Smooth muscle cell (in vitro differentiated cells): ENCODE measurements around the gene RSKR. TPM values are rescaled to one million over a fixed set of nuclear protein-coding genes. Genes with fewer than 3 reads are reported as not detected.

Experiments
- DNase-seq: peaks from one replicate; lab custom pipeline; 2025; ENCODE audit not compliant: unreplicated experiment; lab: John Stamatoyannopoulos, UW
- H2AFZ ChIP-seq: fragments of 200-600 bp; sonication (generic); 2 replicates; pipeline ENCODE4 v1.6.0; 2016; ENCODE audit warnings: antibody characterized with exemption, low read depth, mild to moderate bottlenecking
- H3F3A ChIP-seq: fragments of 200-600 bp; sonication (generic); 2 replicates; pipeline ENCODE4 v1.6.0; 2017; ENCODE audit warnings: antibody characterized with exemption, low read depth
- H3K27ac ChIP-seq: fragments of 200-600 bp; sonication (generic); 2 replicates; pipeline ENCODE4 v1.5.1; 2016; ENCODE audit warnings: low read depth, mild to moderate bottlenecking
- H3K27me3 ChIP-seq: fragments of 200-600 bp; sonication (generic); 2 replicates; pipeline ENCODE4 v1.6.1; 2016; ENCODE audit warnings: low read depth, mild to moderate bottlenecking
- H3K36me3 ChIP-seq: fragments of 200-600 bp; sonication (generic); 2 replicates; pipeline ENCODE4 v1.5.1; 2016; ENCODE audit warnings: low read depth
- H3K4me1 ChIP-seq: fragments of 200-600 bp; sonication (generic); 2 replicates; pipeline ENCODE4 v1.5.1; 2016; ENCODE audit warnings: low read depth
- H3K4me2 ChIP-seq: fragments of 200-600 bp; sonication (generic); 2 replicates; pipeline ENCODE4 v1.6.0; 2016; ENCODE audit warnings: mild to moderate bottlenecking
- H3K4me3 ChIP-seq: fragments of 200-600 bp; sonication (generic); 2 replicates; pipeline ENCODE4 v1.5.1; 2016; ENCODE audit warnings: mild to moderate bottlenecking
- H3K79me2 ChIP-seq: fragments of 200-600 bp; sonication (generic); 2 replicates; pipeline ENCODE4 v1.6.0; 2016; ENCODE audit warnings: low read depth, mild to moderate bottlenecking
- H3K9ac ChIP-seq: fragments of 200-600 bp; sonication (generic); 2 replicates; pipeline ENCODE4 v1.6.0; 2016; ENCODE audit warnings: low read depth
- H3K9me3 ChIP-seq: fragments of 200-600 bp; sonication (generic); replicated peaks from 2 replicates; pipeline ENCODE4 v1.5.1; 2016; ENCODE audit warnings: low read depth
- H4K20me1 ChIP-seq: fragments of 200-600 bp; sonication (generic); 2 replicates; pipeline ENCODE4 v1.6.0; 2016; ENCODE audit warnings: low read depth
- WGBS: methylation state at CpG from one replicate; pipeline ENCODE4 v1.1.7; 2016; ENCODE audit warnings: low lambda C conversion rate; 5-methylcytosine and 5-hydroxymethylcytosine counted together
- polyA plus RNA-seq: library from polyadenylated mRNA; unstranded; fragments of >200 nt; fragmentation: Nextera tagmentation; extraction: Ambion mirVana; gene quantifications from 2 replicates; pipeline ENCODE4 v1.2.1, GENCODE V29; 2016
- total RNA-seq: library from RNA; depleted of rRNA; stranded (reverse); fragments of >200 nt; gene quantifications from 2 replicates; pipeline ENCODE4 v1.2.3, GENCODE V29; 2014
- TF ChIP-seq, protein P1 (sequence below): fragments of 200-600 bp; sonication (generic); IDR thresholded peaks from 2 replicates; pipeline ENCODE4 v1.5.1; 2017; ENCODE audit warnings: borderline replicate concordance, mild to moderate bottlenecking, antibody characterized with exemption; ENCODE audit not compliant: insufficient read depth, poor library complexity, severe bottlenecking

RSKR gene
- total and polyA plus RNA-seq, 2 experiments from 2014 or later, result 2.0 to 3.8 TPM

DNA sequence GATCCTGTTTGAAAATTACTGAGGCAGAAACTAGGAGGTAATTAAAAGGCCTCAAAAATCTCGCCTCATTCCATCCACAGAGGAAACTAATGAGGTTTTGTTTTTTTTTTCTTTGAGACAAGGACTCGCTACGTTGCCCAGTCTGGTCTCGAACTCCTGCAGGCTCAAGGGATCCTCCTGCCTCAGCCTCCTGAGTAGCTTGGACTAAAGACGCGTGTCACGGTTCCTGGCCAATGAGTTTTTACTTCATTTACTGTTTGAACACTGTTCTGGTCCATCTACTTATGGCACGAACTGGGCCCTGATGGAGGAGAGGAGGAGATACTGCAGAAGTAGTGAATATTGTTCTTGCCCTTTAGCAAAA lies 31.6 kb upstream of the RSKR start:
- H3K4me2 ChIP-seq, result peak overlapping the region; percentile 92
- peaks cover 19% of the 10 kb centered on the region for H3F3A ChIP-seq
- H3K9me3 ChIP-seq, result no peaks in the 10 kb centered on the region
- H3K4me3 ChIP-seq, result peak overlapping the region; percentile 85
- peaks cover 7% of the 10 kb centered on the region for H3K4me1 ChIP-seq
- peaks cover 10% of the 10 kb centered on the region for H4K20me1 ChIP-seq
- H2AFZ ChIP-seq, result peak overlapping the region; percentile 71
- no peak for DNase-seq
- H3K27me3 ChIP-seq, result no peaks in the 10 kb centered on the region
- peak overlapping the region; percentile 71 for H3K9ac ChIP-seq
- TF ChIP-seq, protein P1, sequence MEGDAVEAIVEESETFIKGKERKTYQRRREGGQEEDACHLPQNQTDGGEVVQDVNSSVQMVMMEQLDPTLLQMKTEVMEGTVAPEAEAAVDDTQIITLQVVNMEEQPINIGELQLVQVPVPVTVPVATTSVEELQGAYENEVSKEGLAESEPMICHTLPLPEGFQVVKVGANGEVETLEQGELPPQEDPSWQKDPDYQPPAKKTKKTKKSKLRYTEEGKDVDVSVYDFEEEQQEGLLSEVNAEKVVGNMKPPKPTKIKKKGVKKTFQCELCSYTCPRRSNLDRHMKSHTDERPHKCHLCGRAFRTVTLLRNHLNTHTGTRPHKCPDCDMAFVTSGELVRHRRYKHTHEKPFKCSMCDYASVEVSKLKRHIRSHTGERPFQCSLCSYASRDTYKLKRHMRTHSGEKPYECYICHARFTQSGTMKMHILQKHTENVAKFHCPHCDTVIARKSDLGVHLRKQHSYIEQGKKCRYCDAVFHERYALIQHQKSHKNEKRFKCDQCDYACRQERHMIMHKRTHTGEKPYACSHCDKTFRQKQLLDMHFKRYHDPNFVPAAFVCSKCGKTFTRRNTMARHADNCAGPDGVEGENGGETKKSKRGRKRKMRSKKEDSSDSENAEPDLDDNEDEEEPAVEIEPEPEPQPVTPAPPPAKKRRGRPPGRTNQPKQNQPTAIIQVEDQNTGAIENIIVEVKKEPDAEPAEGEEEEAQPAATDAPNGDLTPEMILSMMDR, result no peak
- peaks cover 6% of the 10 kb centered on the region for H3K36me3 ChIP-seq
- peaks cover 26% of the 10 kb centered on the region for H3K79me2 ChIP-seq
- WGBS, result 76% methylated on average over 8 of the region's 8 CpGs
- H3K27ac ChIP-seq, result peak overlapping the region; percentile 44

DNA sequence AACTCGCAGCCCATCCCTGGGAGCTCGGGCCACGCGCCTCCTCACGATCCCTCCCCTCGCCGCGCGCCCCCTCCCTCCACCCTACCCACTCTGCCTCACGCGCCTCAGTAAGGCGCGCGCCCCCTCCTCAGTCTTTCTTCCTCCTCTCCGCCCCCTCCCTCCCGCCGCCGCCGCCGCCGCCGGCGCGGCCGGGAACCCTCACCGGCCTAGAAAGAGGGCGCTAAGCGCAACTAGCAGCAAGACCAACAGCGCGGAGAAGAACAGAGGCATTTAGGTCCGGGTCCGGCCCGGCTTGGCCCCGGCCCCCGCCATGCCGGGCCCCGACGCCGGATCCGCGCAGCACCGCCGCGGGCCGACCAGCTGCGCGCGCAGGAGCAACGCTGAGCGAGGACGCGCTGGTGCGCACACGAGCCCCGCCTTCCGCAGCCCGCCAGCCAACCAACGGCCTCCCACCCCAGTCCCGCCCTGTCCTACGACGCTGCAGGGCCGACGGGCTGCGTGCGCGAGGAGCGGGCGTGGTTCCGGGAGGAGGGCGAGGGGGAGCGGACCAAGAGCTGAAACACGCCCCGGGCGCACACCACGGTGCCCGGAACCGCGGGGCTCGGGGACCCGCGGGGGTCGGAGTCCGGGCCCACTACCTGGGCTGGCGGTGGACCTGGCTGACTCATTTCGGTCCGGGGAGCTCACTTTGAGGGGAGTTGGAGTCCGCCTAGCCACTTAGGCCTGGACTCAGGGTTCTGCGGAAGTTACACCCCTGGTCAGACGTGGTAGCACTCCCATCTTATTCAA lies 31.0 kb upstream of the RSKR start, which contains the start of gene BLTP2:
Gene BLTP2 (minus strand): TSS at position 372 of the 789 bp plus-strand sequence. CDS start 102 bp downstream, at position 270.
- H3K27ac ChIP-seq, result peak within 1 kb of the TSS; percentile 44
- WGBS, result 3% methylated on average over 28 of the region's 89 CpGs
- peaks cover 7% of the 10 kb centered on the region for H3K4me1 ChIP-seq
- peaks cover 26% of the 10 kb centered on the region for H3K79me2 ChIP-seq
- no peaks in the 10 kb centered on the region for H3K9me3 ChIP-seq
- H3K36me3 ChIP-seq, result peaks cover 6% of the 10 kb centered on the region
- DNase-seq, result peak; percentile 77
- peak within 1 kb of the TSS; percentile 71 for H2AFZ ChIP-seq
- peak within 1 kb of the TSS; percentile 85 for H3K4me3 ChIP-seq
- H3F3A ChIP-seq, result peaks cover 19% of the 10 kb centered on the region
- peaks cover 10% of the 10 kb centered on the region for H4K20me1 ChIP-seq
- peak within 1 kb of the TSS; percentile 92 for H3K4me2 ChIP-seq
- no peaks in the 10 kb centered on the region for H3K27me3 ChIP-seq
- TF ChIP-seq, protein P1, result no peak
- peak within 1 kb of the TSS; percentile 73 for H3K9ac ChIP-seq

DNA sequence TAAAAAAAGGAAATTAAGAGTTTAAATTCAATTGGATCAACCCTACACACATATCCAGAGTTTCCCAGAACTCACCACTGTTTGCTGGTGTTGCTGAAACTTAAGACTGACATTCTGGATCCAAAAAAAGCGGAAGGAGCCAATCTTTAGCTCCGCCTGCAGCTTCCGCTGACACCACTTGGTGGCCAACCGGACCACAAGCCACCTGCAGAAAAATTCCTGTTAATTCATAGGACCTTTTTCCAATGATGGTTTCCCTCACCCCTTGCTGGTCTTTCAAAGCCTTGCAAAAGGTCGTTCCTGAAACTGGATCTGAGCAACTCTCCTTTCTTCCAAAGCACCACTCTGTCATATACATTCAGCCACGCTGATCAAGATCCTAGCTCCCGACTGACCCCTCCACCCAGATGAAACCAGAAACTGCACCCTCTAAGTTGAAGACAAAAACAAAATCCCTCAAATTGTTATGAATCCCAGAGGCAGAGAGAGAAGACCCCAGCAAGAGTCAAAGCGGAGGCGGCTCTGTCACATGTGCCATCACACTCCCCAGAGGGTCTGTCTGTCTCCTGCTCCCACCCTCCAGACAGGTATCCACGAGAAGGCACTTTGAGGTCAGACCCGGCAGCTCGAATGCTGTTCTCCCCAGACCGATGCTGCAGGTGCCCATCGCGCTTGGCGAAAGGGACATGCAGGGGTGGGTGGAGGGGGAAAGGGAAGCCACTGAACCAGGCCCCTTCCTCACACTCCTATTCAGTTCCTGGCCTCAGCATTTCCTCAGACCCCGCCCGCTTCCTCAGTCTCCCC lies 30.2 kb upstream of the RSKR start:
- peaks cover 7% of the 10 kb centered on the region for H3K36me3 ChIP-seq
- H3K4me2 ChIP-seq, result peak overlapping the region; percentile 92
- no peak overlapping the region for H3K27ac ChIP-seq
- H3K9ac ChIP-seq, result peak overlapping the region; percentile 73
- WGBS, result 3% methylated on average over 16 of the region's 18 CpGs
- H3K4me3 ChIP-seq, result peak overlapping the region; percentile 85
- peaks cover 19% of the 10 kb centered on the region for H3F3A ChIP-seq
- H3K27me3 ChIP-seq, result no peaks in the 10 kb centered on the region
- H3K79me2 ChIP-seq, result peaks cover 26% of the 10 kb centered on the region
- TF ChIP-seq, protein P1, result peak; percentile 39
- H3K9me3 ChIP-seq, result no peaks in the 10 kb centered on the region
- H2AFZ ChIP-seq, result peak overlapping the region; percentile 59
- no peak for DNase-seq
- peaks cover 10% of the 10 kb centered on the region for H4K20me1 ChIP-seq
- peaks cover 7% of the 10 kb centered on the region for H3K4me1 ChIP-seq
